ENCODE results near the gene MEFV.
"Not testable (repeated sequence)": the region's sequence is repeated elsewhere in the genome, so short reads cannot be mapped to it uniquely, and the experiment has no call there.

Gene MEFV

DNA sequence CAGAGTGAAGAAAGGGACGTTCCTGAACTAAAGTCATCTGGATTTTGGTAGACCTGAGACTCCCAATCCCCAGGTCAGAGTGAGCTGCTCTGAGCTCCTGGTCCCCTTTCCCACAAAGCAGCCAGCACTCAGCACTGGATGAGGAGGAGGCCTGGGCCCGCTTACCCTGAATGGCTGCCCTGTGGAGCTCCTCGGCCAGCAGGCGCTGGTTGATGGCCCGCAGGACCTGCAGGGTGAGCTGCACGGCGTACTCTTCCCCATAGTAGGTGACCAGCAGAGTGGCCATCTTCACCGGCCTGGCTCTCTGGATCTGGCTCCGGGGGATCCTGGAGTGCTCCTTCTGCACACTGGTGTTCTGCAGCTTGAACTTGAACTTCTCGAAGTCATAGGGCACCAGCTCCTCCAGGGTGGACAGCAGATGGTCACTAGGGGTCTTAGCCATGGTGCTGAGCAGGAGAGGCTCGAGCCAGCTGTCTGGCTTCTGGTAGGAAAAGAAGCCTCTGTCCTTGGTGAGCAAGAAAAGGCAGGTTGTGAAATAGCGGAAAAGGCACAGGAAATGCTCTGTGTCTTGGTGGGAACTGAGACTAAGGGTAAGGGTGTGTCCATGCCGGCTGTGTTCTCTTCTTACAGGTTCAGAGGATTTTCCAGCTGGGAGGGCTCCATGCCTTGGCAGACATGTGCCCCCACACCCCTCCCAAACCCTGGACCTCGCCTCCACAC is at the start of gene MEFV:
Gene MEFV (minus strand): TSS at position 488 of the 720 bp plus-strand sequence. CDS start 46 bp downstream, at position 442.
- DNase-seq: no peak

- no peak for DNase-seq
Observed at GRCh38 chr16:3306078-3306477, 49.6 kb upstream of the MEFV start.

DNA sequence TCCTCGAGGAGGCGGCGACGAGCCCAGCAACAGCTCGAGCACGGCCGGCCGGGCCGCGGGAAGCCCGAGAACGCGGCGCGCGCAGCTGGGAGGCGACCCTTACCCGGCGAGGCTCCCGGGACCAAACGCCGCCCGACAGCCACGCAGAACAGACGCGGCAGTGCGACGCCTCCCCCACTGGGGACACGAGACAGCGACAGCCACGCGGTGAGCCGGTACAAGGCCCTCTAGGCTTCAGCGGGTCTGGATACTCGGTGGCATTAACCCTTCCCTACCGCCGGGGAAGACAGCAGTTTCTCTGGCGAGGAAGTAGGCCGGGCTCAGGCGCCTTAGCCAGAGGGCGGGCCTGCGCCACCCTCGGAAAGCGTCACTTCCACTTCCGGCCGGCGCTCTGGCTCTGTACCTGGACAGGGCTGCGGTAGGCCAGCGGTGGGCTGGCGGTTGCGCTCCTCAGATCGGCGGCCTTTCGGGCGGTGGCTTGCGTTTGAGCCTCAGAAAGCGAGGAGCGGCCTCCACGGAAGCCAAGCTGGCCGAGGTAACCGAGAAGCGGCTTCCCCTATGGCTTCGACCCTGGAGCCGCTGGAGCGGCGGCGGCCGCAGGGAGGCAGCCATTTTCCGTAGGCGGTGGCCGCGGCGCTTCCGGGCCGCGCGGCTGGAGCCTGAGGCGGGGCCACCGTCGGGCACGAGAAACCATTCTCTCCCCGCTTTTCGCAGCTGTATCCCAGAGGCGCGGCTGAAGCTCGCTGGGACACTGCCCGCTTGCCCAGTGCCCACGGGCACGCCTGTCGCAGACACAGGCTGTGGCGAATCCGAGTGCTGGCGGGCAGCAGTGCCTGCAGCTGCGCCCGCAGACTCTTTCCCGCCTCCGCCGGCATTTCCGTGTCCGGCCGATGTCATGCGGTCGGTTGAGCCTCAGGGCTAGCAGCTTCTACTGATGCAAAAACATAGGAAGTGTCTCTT is 49.0 kb upstream of the MEFV start, which contains the start of the genes TIGD7 and ZNF75A:
Gene TIGD7 (minus strand): TSS at position 322 of the 960 bp plus-strand sequence. CDS start 4,816 bp downstream, outside the sequence.
Gene ZNF75A (plus strand): TSS at position 389 of the 960 bp plus-strand sequence. CDS start 2,932 bp downstream, outside the sequence.
- DNase-seq: peak; percentile 65 to 78

- no peak for DNase-seq
Observed at GRCh38 chr16:3304370-3304769, 47.9 kb upstream of the MEFV start.

DNA sequence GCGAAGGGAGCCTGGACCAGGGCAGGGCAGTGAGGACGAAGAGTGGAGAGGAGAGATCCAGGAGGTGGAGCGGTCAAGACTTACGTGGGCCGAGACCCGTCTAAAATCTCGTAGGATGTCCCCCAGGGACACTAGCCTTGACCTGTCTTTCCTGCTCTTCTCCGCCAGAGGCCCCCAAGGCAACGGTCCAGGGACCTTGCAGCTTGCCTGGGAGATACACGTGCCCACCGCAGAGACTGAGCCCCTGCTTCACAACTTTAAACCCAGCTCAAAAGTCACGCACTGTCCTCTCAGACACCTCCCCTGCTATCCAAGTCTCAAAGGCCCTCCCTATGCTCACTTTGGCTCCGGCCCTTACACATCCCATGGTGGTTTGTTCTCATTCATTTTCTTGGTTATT is 39.4 kb upstream of the MEFV start:
- no peak for DNase-seq

DNA sequence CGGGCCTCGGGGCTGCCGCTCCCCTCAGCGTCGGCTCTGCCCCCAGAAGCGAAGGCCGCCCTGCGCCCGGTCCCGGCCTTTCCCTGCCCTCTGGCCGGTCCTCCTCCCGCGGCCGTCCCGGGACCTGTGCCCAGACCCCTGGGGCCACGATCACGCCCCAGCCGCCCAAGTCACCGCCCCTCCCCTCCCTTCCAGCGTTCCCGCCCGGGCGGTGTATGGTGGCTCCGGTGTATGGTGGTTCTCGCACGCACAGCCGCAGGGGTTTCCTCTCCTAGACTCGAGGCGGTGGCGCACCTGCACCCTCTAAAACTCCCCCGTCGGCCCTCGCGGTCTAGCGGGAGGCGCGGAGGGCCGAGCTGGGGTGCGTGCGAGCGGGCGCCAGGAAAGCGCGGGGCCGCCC is 38.8 kb upstream of the MEFV start:
- DNase-seq: no peak

DNA sequence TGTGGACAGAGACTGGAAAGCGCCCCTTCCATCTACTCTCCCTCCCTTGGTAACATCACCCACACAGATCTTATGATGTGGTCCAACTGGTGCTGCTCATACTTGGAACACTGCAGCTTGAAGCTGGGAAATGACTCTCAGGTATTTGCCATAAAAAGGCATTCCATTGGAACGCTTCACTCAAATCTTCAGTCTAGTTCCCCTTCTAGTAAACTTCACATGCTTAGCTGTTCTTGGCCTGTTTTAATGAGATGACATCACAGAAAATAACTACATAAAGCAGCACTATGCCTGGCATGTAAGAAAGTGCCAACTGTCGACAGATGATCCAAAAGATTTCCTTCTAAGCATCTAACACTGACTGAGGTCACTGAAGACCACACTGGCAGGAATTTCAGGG is 36.2 kb upstream of the MEFV start:
- no peak for DNase-seq

DNA sequence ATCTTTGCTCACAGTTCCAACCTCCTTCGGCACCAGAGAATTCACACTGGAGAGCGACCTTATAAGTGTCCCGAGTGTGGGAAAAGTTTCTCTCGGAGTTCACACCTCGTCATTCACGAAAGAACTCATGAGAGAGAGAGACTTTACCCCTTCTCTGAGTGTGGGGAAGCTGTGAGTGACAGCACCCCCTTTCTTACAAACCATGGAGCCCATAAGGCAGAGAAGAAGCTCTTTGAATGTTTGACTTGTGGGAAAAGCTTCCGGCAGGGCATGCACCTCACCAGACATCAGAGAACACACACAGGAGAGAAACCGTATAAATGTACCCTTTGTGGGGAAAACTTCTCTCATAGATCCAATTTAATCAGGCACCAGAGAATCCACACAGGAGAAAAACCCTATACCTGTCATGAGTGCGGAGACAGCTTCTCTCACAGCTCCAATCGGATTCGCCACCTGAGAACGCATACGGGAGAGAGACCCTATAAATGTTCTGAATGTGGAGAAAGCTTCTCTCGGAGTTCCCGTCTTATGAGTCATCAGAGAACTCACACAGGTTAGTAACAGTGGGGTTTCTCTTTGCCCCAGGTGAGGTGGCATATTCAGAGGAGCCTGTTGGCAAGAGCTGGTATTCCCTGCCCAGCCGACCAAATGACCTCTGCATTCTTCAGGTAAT is 33.7 kb upstream of the MEFV start:
- DNase-seq: no peak

- no peak for DNase-seq
Observed at GRCh38 chr16:3285131-3285530, 28.7 kb upstream of the MEFV start.

GRCh38 chr16:3283543-3284447 is 27.4 kb upstream of the MEFV start:
- no peak for DNase-seq

DNA sequence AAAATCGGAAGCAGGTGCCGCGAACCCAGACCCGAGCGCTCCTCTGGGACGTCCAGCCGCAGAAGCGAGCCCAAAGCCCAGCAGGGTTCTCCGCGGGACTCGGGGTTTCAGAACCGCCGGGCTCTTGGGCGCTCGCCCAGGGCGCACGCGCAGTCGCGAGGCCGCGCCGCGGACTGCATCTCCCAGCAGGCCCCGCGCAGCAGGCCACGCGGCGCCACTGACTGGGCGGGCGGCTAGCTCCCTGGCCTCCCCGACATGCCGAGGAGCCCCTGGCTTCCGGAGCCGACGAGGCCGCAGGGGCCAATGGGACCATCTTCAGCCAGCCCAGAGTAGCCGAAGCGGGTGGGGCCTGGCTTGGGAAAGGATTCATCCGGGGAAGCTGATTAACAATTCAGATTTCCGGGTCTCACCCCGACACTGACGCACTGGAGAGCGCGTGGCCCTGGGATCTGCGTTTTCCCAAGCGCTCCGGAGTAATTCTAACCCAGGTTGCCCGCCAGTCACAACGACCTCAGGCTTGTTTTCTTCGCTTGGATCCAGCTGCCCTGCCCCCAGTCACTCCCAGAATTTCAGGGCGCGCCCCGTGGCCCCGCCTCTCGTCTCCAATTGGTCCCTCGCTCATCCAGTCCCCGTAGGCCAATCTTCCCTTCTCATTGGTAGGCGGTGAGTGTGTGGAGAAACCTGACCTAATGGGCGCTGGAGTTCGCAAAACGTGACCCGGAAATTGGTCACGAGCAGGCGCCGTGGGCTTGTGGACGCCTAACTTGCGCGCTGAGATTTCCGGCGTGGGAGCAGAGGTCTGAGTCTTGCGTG is 26.5 kb upstream of the MEFV start, which contains the start of gene ZNF263:
Gene ZNF263 (plus strand): TSS at position 762 of the 813 bp plus-strand sequence. CDS start 328 bp downstream, outside the sequence.
- peak; percentile 86 to 95 for DNase-seq

- DNase-seq: peak; percentile 40 to 72
Observed at GRCh38 chr16:3282103-3282729, 25.8 kb upstream of the MEFV start.

DNA sequence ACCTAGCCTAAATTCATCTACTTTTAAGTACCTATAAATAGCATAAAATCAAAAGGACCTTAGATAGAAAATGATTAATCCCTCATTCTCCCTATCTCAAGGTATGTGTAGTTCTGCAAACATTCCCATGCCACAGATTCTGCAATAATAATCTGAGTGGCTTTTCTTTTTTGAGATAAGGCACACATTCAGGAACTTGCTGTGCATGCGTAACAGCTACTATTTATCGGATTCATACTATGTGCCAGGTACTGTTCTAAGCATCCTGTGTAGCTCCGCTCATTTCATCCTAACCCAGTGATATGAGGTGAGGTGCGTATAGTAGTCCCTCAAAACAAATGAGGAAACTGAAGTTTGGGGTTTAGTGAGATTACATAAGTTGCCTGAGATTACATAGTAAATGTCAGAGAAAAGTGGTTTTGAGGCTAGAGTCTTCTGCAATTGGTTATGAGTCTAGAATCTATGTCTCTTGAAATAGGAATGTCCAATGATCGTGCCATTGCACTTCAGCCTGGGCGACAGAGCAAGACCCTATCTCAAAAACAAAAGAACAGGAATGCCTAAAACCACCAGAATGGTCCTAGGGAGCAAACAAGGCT is 24.9 kb upstream of the MEFV start:
- no peak for DNase-seq

- DNase-seq: no peak
Observed at GRCh38 chr16:3276679-3277078, 20.2 kb upstream of the MEFV start.

GRCh38 chr16:3274947-3275346 is 18.5 kb upstream of the MEFV start:
- no peak for DNase-seq

DNA sequence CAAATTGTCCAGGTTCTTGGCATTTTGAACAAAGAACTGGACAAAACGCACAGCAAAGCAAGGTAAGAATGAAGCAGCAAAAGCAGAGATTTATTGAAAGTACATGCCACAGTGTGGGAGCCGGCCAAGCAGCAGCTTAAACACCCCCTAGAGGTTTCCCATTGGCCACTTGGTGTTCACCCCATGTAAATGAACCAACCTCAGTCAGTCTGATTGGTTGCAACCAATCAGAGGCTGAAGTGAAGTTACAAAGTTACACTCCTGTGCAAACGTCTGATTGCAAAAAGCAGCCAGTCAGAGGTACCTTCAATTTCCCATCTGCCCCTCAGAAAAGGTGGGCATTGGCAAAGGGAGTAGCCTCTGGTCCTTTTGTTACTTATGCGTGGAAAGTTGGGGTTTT is 18.1 kb upstream of the MEFV start:
- no peak for DNase-seq

DNA sequence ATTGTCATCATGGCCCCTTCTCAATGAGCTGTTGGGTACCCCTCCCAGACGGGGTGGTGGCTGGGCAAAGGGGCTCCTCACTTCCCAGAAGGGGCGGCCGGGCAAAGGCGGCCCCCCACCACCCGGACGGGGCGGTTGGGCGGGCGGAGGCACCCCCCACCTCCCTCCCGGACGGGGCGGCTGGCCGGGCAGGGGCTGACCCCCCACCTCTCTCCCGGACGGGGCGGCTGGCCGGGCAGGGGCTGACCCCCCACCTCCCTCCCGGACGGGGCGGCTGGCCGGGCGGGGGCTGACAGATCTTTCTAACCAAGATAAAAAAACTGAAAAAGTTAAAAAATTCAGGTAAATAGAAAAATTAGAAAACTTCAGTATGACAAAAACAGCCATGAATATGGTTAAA is 14.8 kb upstream of the MEFV start:
- DNase-seq: not testable (repeated sequence)

GRCh38 chr16:3270718-3271117 is 14.3 kb upstream of the MEFV start:
- DNase-seq: not testable (repeated sequence)

DNA sequence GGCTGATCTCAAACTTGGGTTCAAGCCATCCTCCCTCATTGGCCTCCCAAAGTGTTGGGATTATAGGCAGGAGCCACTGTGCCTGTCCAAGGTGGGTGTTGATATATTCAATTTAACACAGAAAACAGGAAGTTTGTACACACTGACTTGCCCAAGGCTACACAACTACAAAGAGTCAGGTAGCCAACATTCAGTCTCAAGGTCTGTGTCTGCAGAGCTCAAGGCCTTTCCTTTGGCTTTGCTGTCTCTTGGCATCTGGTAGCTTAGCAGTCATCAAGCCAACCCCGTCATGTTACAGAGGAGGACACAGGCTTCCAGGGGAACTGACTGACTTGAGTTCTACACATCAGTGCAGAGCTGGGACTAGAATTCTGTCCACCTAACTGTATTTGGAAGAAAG is 11.9 kb upstream of the MEFV start:
- no peak for DNase-seq

Measured in SW 1271 (cell line).